NT2/D1 (cell line): ENCODE measurements around the gene SFSWAP.

Experiments
- YY1 ChIP-seq: IDR thresholded peaks from 2 replicates; pipeline ENCODE4 v1.6.1; 2011; ENCODE audit not compliant: insufficient read length, insufficient read depth
- ZNF274 ChIP-seq: IDR thresholded peaks from 2 replicates; pipeline ENCODE4 v1.6.1; 2011; ENCODE audit warnings: mild to moderate bottlenecking, low read depth, low read length

DNA sequence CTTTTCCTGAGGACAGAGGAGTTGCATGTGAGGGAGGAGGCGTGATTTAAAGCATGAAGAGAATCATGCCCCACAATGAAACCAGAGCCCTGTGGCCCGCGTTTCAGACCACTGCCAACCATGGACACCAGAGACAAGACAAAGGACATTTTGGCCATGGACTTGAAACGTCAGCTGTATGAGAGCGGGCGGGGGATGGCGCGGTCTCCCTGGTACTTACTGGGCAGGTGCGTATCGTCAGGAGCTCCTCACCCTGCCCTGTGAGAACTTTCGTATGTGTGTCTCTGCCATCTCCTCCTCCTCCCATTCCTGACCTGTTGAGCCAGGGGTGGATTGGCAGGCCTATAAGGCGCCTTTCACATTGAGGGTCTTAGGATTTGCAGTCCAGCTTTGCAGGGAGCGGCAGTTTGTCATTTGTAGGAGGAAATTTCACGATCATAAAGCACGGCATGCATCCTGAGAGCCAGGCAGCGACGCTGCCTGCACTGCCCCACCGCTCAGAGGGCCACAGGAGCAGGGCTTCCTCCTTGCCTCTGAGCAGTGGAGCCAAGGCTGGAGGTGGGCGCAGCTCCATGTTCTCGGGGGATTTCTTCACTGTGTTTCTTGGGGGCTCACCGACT lies 22.2 kb downstream of the SFSWAP start:
- no peak for TF ChIP-seq ZNF274
- TF ChIP-seq YY1, result no peak
